ENCODE results near the gene WDR35. TPM values are rescaled to one million over a fixed set of nuclear protein-coding genes. Genes with fewer than 3 reads are reported as not detected.
A peak's percentile ranks its signal among the peaks of the same experiment; 100 is the strongest.

WDR35 gene
- polyA plus RNA-seq (2013, experiment 1 of 2; ENCODE audit: insufficient read length), result 4.5 TPM
- 3.3 TPM for polyA plus RNA-seq (2013, experiment 2 of 2; ENCODE audit: insufficient read length)

- DNase-seq, result peak; percentile 88
Observed at GRCh38 chr2:19989667-19990415, at the start of gene WDR35. Gene WDR35 (minus strand): TSS chr2:19990105. CDS start chr2:19990015, 90 bp downstream.

DNA sequence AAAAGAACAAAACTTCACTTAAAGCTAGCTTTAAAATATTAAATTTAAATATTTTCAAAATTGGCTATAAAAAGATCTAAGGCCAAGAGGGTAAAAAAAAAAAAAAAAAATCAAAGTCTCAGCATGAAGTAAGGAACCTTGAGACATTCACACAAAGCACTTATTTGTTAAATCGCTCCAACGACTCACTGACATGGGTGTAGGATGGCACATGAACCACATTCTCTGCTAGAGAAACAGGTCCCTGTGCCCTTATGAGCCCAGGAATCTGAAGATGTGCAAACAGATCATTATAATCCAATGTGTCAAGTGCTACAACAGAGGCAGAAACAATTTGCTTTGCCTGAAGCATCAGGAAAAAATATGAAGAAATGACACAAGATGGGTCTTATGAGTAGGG, 47.8 kb upstream of the WDR35 start:
- no peak for DNase-seq

- no peak for DNase-seq
Observed at GRCh38 chr2:20035955-20036666, 46.2 kb upstream of the WDR35 start.

- DNase-seq, result no peak
Observed at GRCh38 chr2:20034821-20035220, 44.9 kb upstream of the WDR35 start.

DNA sequence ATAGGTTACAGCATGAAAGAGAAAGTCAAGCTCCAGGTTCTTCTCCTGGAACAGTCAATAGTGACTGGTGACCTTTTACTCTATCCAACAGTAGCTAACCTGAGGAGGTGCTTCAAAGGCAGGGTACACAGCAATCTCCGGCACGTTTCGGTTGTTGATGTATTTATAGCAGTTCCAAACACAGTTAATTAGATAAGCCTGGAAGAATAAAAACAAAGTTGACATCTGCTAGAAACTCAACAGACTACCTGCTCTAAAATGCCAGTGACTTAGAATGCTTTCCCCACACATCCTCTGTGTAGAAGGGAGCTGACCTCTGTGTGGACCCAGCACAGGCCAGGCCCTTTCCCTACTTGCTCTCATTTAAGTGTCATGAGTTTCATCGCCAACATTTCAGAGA, 44.3 kb upstream of the WDR35 start:
- DNase-seq, result no peak

GRCh38 chr2:20033322-20033721, 43.4 kb upstream of the WDR35 start:
- DNase-seq, result no peak

DNA sequence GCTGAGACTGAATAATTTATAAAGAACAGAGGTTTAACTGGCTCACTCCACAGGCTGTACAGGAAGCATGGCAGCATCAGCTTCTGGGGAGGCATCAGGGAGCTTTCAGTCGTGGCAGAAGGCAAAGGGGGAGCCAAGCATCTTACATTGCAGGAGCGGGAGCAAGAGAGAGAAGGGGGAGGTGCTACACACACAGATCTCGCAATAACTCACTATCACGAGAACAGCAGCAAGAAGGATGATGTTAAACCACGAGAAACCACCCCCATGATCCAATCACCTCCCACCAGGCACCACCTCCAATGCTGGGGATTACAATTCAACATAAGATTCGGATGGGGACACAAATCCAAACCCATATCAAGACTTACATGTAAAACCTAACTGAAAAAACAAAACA, 40.3 kb upstream of the WDR35 start:
- DNase-seq, result no peak

DNA sequence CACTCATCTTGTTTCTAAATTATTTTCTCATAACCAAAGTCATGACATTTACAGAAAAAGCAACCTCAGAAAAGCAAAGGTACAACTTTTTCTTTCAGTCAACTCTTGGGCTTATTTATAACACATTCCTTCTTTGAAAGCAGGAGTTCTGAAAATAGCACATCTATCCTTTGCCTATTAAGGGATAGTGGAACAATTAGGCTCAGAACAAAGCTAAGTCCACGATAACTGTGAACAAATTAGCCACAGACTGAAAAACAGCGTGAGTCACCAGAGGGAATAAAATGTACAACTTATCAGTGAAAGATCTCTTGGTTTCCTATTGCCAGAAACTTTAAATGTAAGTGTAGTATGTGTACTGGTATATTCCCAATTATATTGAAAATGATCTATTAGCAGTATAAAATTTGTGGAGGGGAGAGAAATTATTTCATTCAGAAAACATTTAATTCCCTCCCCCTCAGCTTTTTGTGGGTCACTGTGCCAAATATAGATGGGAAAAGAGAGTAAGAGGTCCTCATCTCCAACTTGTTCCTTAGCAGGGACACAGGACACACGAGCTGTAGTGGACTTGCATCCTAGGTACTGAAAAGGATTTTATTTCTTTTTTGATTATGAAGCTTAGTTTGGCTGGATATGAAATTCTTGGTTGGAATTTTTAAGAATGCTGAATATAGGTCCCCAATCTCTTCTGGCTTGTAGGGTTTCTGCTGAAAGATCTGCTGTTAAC, 38.0 kb upstream of the WDR35 start:
- no peak for DNase-seq

DNA sequence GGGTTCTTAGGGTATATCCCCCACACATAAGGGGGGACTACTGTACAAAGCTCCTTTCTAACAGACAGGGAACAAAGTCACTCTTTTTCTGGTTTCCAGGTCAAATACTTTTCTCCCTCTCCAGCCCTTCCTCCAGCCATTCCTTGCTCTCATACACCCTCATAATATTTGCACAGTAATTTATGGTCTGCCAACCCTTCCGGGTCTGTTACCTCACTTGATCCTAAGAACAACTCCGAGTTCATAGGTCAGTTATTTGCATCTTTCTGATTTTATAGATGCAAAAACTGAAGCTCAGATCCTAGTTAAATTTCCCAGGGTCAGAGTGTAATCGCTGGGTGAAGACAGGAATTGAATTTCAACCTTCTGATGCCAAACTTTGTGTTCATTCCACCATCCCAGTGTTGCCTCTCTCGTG, 37.4 kb upstream of the WDR35 start:
- DNase-seq, result no peak

DNA sequence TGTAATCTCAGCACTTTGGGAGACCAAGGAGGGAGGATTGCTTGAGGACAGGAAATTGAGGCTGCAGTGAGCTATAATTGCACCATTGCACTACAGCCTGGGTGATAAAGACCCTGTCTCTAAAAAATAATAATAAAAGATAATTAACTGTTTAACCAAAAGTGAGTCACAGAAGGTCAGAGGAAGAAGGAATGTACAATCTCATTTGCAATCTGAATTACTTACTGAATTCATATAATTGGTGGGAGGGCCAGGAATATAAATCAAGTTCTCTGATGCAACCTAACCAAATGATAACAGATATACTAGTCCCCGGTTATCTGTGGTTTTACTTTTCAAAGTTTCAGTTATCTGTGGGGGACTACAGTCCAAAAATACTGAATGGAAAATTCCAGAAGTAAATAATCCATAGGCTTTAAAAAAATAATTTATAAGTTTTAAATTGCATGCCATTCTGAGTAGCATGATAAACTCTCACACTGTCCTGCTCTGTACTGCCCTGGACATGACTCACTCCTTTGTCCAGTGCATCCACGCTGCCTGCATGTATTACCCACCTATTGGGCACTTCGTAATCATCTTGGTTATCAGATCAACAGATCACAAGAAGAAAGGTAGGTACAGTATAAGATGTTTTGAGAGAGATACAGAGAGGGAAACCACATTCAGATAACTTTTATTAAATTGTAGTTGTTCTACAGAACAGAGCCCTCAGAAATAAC, 35.3 kb upstream of the WDR35 start:
- no peak for DNase-seq

DNA sequence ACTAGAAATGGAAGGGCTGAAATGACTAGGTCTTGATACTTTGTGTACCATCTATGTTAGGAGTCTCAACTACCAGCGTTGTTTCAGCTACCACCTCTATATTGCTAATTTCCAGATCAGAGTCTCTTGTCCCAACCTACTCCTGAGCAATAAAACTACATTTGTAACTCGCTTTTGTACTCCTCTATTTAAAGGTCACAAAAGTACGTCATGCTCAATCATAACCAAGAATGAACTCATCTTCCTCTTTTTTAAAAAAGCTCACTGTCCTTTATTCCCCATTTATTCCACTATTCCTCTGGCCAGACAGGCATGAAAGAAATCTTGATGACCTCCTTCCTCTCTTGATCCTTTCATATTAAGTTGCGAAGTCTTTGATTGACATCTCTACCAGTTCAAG, 33.8 kb upstream of the WDR35 start:
- DNase-seq, result no peak

DNA sequence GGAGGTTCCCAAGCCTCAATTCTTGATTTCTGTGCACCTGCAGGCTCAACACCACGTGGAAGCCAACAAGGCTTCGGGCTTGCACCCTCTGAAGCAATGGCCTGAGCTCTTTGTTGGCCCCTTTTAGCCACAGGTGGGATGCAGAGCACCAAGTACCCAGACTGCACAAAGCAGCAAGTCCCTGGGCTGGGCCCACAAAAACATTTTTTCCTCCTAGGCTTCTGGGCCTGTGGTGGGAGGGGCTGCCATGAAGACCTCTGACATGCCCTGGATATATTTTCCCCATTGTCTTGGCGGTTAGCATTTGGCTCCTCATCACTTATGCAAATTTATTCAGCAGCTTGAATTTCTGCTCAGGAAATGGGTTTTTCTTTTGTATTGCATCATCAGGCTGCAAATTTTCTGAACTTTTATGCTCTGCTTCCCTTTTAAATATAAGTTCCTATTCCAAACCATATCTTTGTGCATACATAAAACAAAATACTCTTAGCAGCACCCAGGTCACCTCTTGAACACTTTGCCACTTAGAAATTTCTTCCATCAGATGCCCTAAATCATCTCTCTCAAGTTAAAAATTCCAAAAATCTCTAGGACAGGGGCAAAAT, 31.6 kb upstream of the WDR35 start:
- DNase-seq, result no peak

DNA sequence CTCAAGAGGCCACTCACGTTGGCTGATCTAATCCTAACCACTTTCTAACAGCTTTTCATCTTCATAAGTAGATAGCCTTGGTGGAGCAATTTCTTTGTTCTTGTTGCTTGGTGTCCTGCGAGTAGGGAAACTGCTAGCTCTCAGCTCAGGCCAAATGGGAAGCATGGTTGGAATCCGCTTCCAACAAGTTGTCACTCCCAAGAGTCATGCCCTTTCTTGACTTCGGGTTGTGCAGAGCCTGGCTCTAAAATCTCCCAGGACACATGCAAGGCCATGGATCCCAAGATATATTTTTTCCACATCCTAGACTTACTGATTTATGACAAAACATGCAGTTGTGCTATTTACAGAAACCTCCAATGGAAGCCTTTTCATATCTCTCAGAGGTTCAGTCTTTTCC, 29.8 kb upstream of the WDR35 start:
- no peak for DNase-seq

- DNase-seq, result no peak
Observed at GRCh38 chr2:20018601-20019152, 28.8 kb upstream of the WDR35 start.

GRCh38 chr2:20016346-20016745, 26.4 kb upstream of the WDR35 start:
- no peak for DNase-seq

- peak; percentile 57 for DNase-seq
Observed at GRCh38 chr2:20015482-20016083, 25.7 kb upstream of the WDR35 start.

DNA sequence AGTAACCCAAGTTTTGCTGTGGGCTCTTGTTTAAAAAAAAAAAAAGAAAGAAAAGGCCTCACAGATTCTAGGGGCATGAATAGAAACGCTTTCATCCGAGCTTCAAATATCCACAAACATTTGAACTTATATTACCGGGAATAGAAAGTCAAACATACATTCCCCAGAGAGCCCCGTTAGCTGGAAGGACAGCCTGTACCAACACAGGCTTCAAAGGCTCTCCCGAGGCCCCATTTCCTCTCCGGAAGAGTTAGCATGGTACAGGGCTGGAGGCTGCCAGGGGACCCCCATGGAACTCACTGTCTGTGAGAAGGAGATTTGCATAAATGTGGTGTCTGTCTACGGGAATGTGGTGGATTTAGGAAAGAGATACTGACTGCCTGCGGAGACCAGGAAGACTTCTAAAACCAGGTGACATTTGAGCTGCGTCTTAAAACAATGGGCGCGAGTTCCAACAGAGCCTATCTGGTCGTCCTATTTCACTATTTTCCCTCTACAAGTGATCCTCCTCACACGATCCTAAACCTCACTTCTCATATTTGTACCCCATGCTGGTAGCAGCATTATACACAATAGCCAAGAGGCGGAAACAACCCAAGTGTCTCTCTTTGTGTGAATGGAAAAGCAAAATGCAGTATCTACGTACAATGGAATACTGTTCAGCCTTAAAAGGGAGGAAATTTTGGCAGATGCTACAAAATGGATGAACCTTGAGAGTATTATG, 23.4 kb upstream of the WDR35 start:
- no peak for DNase-seq

GRCh38 chr2:20012282-20013125, 22.6 kb upstream of the WDR35 start, which contains the start of gene MATN3:
Gene MATN3 (minus strand): TSS chr2:20012668. CDS start chr2:20012631, 37 bp downstream.
- DNase-seq, result peak; percentile 48

GRCh38 chr2:20012032-20012281, 22.1 kb upstream of the WDR35 start:
- DNase-seq, result no peak
